Astrocyte (in vitro differentiated cells and primary cell): Measurements from ENCODE around the gene IL5.

Source experiments
- EZH2 ChIP-seq: IDR thresholded peaks from 2 replicates; pipeline ENCODE4 v1.6.1; 2012; ENCODE audit warnings: mild to moderate bottlenecking, low read length, inconsistent platforms; ENCODE audit not compliant: insufficient read depth
- TF ChIP-seq, protein P1 (sequence below): IDR thresholded peaks from 2 replicates; pipeline ENCODE4 v1.5.1; 2011; ENCODE audit warnings: low read depth, mild to moderate bottlenecking, inconsistent platforms, low read length, moderate library complexity; ENCODE audit not compliant: insufficient read depth

DNA sequence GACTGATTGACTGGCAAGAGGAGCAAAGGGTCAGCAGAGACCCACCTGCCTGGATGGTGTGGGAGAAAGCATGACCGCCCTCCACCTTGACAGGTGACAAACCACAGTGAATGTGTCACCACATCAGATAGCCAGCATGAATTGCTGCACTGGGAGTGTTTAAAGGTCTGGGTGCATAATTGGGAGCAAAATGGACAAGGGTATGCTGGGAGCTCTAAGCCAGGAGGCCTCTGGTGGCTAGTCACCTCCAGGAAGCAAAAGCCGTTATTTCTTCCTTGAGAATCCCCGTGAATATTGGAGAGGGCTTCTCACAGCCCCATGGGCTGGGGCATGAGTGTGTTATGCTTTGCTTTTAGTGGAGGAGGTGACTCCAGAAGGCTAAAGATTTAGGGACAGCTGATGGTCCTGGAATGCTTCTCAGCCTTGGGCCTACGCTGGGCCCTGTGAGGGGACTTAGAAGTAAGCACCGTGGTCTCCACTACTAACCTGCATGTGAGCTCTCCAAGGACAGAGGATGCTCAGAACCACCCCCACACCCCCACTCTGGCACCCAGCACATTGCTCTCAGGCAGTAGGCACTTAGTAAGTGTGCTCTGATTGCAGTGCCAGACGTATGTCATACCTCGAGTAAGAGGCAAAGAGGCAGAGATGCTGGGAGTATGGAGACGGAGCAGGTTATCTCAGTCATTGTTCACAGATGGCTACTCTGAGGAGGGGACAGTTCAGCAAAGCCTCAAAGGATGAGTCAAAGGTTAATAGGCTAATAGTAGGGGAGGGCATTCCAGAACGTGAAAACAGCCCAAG, 43.7 kb downstream of the IL5 start:
- TF ChIP-seq, protein P1, sequence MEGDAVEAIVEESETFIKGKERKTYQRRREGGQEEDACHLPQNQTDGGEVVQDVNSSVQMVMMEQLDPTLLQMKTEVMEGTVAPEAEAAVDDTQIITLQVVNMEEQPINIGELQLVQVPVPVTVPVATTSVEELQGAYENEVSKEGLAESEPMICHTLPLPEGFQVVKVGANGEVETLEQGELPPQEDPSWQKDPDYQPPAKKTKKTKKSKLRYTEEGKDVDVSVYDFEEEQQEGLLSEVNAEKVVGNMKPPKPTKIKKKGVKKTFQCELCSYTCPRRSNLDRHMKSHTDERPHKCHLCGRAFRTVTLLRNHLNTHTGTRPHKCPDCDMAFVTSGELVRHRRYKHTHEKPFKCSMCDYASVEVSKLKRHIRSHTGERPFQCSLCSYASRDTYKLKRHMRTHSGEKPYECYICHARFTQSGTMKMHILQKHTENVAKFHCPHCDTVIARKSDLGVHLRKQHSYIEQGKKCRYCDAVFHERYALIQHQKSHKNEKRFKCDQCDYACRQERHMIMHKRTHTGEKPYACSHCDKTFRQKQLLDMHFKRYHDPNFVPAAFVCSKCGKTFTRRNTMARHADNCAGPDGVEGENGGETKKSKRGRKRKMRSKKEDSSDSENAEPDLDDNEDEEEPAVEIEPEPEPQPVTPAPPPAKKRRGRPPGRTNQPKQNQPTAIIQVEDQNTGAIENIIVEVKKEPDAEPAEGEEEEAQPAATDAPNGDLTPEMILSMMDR = no peak
- no peak for TF ChIP-seq EZH2
